Measurements from ENCODE around the gene JPH4.

The JPH4 gene

GRCh38 chr14:23522643-23523198 is 55.9 kb downstream of the JPH4 start:
- no peak for DNase-seq

GRCh38 chr14:23521785-23522640 is 56.6 kb downstream of the JPH4 start:
- no peak for DNase-seq

GRCh38 chr14:23520899-23521533 is 57.6 kb downstream of the JPH4 start:
- no peak for DNase-seq

GRCh38 chr14:23518709-23519108 is 59.9 kb downstream of the JPH4 start:
- no peak for DNase-seq

All from kidney glomerular epithelial cell (primary cell).